HG02884 (cell line): Measurements from ENCODE around the gene UROC1.

Source experiments
- ATAC-seq: cut with Tn5 transposase; IDR thresholded peaks from one replicate; pipeline ENCODE4 v1.9.1; 2021; ENCODE audit warnings: mild to moderate bottlenecking, moderate library complexity; ENCODE audit not compliant: unreplicated experiment

UROC1 gene

DNA sequence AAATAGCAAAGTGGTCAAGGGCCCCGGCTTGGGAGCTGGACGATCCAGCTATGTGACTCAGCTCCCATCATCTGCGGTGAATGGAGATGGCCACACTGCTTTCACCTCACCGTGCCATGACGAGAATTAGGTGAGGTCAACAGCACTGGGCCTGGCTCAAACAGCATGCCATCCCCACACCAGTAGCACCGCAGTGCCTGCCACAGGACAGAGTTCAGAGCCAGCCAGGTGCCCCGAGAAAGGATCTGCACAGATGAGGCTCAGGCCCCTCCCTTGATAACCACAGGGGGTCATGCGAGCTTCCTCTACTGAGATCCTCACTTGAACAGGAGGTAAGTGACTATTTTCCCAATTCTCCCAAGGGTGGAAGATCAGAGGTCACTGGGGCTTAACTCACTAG lies 71.3 kb downstream of the UROC1 start:
- no peak for ATAC-seq

DNA sequence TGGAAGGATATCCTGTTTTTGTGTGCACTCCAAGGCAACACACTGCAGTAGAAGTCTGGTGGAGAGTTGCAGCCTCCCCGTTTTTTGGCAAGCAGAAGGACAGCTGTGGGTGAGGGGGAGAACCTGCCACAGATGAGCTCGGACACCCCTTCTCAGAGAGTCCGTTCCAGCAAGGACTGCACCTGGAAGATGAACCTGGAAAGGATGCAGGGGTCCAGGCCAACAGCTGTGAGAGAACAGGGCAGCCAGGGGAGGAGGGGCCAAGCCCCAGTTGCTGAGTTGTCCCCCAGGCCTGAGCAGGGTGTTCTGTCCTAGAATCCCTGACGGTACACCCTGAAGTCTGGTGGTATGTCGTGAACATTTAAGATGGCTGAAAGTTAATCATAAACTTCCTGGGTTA lies 72.1 kb downstream of the UROC1 start:
- no peak for ATAC-seq

DNA sequence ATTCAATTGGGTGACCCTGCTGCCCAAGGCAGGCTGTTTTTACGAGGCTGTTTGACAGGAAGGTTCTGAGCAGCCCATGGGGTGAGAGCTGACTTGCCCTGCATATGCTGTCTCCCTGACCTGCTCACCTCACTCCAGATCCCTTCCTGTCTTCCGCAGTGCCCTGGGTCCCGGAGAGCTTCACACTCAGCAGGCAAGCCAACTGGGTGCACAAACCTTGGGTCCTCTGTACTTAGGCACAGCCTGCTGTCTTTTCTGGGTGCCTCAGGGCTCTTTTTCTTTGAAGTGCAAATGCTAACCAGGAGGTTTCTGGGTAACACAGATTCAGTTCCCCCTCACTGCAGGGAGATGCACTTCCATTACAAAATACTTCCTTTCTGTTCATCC lies 74.7 kb downstream of the UROC1 start:
- no peak for ATAC-seq

DNA sequence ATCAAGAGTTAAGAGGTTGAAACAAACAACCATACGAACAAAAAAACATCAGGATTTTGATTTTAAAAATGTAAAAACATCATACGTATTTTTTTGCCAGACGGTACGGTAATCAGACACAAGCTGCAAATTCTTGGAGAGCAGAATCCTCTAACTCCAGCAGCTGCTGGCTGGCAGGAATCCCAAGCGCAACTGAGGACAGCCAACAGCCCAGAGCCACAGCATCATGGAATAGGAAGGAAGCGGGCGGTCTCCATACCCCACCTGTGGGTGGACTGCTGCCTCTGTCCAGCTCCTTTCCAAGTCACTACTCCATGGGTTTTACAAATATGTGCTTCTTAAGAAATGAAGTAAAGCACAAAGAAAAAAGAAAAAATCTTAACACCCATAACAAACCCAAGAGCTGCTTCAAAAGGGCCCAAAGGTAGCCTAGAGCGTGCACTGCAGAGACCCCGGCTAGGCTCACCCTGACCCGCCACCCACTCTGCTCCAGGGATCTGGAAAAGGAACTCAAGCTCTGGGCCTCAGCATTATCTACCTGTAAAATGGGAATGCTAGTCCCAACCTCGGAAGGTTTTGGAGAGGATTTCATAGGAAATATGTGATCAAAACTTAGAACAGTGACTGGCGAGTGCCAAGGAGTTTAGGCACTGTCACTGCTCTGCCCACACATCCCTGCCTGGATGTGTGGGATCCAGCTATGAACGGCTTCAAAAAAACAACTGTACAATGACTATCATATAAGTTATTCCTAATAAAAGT lies 75.3 kb downstream of the UROC1 start:
- no peak for ATAC-seq

DNA sequence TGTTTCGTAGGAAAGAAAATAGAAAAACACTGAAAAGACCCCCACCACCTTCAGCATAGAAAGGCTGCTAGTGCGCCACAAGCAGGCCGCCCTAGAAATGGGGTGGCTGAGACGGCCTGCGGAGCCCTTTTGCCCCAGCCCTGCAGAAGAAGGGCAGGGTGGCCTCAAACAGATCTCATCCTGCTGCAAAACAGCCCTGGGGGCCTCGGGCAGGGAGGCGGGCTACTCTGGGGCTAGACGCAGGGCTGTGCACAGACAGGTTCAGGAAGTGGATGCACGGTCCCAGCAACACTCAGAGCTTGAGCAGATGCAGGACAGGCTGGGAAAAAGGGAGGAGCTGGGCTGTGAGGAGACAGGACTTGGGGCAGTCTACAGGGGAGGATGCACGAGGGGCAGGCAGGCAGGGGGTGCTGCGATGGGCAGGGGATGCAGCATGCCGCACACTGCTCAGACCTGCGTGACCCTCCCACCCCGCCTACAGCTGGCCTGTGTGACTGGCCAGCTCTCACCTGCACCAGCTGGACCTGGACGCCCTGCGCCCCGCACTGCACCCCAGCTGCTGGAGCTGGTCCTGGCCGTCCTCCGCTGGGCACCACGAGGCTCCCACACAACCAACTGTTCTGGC lies 76.2 kb downstream of the UROC1 start:
- no peak for ATAC-seq

DNA sequence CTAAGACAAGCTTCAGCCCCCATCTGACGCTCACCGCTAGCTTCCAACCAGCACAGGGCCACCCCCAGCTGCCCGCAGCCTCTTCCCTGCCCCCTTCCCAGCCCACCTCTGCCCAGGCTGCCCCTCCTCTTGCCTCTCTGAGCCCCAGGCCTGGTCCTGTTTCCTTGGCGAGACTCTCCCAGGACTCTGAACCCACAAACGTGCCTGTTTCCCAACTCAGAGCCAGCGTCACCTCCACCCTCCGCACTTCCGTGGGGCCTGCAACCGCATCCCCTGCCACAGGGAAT lies 76.9 kb downstream of the UROC1 start:
- ATAC-seq: no peak

DNA sequence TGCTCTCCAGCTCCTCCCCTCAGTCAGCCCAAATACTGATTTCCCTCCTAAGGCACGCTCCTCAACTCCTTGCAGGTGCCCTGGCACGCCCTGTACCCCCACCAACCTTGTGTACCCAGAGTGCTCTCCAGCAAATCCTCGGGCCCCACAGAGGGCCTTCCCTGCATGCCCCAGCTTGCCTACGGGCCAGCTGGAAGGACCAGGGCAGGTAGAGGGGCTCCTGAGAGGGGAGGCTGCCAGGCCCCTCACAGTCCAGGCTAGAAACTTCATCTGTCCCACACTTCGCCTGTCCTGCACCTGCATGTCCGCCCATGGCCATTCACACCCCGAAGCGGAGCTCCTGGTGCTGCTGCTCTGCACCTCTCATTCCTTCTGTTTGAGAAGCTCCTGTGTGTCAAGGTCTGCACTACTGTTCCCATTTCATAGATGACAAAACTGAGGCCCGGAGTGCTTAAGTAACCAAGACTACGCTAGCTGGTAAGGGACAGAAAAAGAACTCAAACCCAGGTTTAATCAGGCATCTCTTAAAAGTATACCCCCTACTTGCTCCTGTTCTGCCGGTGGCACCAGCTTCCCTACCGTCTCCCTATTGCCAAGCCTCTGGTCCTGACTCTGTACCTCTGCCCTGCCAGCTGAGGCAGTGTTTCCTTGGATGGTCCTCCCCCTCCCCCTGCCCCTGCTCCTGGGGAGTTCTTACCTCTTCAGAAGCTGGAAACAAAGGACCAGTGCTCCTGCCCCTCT lies 77.4 kb downstream of the UROC1 start:
- ATAC-seq: no peak

DNA sequence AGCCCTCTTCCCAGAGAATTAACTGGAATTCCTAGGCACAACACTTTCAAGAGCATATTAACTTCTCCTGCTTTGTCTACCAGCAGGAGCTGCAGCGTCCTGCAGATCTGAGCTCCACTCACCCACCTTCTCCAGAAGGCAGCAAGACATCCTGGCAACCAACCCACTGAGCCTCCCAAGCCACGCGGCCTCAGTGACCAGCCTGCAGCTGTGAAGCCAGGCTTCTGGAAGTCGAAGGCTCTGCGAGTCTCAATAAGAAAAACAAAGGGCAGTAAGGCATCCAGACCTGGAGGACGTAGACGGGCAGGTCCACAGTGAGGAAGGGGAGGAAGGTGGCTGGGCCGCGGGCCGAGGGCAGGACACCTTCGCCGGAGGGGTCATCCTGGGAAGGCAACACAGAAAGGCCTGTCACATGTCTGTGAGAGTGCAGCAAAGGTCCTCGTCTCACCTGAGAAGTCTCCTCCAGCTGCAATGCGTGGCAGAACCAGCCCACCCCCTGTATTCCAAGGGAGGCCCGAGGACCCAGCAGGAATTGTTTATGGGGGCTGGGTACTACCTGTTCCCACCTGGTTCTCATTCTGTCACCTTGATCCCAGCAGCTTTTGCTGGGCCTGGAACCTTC lies 78.1 kb downstream of the UROC1 start:
- no peak for ATAC-seq

DNA sequence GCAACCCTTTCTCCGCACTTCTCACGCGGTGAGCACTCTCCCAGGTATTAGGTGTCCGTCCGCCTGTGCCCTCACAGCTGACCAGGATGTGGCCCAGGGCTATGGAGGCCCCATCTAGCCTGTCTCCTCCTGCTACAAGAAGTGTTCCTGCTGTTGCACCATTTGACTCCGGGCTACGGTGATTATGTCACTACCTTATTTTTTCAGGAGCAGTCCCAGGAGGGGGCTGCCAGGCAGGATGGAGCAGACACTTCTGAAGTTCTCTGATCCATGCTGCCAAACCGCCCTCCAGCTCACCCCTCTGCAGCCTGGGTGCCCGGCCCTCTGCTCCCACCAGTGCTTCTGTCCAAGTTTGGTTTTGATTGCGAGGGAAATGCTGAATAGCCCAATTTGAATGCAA lies 78.8 kb downstream of the UROC1 start:
- no peak for ATAC-seq

DNA sequence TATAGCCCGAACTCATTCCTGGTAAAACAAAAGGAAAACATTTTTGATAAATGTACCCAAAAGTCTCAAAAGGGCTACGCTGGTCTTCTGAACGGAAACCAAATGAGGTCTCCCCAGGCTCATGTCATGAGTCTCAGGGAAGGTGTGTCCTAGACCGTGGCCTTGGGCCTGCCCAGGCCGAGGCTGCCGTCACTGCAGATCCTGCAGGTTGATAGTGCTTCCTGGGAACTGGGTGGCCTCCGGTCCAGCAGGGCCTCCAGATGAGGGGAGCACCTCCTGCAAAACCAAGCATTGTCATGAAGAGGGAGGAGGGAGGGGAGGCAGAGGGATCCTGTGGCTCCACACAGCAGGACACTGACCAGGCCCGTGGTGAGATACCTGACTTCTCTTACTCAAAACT lies 79.4 kb downstream of the UROC1 start:
- no peak for ATAC-seq

DNA sequence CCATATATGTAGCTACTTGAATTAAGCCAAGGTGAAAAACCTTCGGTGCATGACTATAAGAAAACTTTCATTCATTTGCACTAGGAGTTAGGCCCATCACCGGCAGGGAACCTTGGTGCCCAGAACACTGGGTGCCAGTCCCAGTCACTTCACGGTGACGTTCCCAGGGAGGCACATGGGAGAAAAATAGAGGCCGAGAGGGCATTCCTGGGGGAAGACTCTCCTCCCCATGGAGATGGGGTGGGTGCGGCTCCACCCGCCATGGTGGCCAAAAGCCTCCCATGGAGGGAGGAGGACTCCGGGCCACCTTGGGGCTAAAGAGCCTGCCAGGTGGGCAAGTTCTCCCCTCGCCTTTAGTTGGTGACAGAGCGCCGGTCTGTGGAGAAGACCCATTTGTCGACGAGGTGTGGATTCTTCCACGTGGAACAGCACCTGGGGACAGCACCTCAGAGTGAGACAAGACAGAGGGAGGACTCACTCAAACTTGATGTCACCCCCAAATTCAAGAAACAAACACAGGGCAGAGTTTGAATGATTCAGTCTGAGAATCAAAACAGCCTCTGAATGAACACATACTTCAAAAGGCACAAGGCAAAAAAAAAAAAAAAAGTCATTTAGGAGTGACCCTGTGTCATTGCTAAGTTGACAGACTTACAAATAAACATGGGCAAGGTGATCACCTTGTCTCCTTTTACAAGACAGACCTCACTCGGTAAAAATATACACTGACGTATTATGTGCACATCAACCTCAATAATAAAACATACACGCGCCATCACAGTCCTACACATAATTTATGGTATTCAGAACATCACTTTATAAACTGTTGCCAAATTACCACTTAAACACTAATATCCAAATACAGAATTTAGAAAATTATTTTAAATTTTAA lies 80.5 kb downstream of the UROC1 start:
- ATAC-seq: no peak

DNA sequence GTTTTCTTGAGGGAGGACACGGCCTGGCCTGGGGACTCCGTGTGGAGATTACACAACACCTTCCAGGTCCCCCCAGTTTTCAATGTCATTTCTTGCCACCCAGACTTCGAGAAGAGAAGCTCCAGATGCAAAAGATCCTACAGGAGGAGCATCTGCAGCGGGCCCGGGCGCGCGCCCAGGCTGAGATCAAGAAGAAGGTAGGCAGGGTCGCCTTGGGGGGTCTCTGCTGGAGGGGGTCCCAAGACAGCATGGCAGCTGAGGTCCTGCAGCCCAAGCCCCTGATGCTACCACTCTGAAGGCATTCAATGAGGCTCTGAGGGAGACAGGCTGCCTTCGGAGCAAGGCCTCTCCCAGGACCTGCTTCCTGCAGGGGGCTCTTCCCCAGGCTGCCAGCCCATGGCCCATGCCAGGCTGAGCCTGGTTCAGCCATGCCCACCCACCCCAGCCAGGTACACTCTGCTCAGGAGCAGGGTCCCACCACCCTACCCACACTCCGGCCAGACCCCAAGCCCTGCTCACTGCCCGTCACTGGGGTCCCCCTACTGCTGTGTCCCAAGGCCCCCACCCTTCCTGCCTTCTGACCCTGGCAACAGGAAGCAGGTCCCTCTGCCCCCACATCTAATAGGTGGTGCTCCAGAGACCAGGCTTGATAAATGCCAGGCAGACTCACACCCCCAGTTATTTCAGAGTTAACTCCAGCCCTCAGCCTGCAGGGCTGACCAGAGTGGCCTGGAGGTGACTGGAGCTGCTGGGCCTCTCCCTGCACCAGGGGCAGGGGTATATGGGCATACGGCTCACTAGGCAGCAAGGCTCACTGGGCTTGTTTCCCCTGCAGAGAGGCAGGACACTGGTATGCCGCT lies 81.9 kb downstream of the UROC1 start:
- ATAC-seq: no peak

DNA sequence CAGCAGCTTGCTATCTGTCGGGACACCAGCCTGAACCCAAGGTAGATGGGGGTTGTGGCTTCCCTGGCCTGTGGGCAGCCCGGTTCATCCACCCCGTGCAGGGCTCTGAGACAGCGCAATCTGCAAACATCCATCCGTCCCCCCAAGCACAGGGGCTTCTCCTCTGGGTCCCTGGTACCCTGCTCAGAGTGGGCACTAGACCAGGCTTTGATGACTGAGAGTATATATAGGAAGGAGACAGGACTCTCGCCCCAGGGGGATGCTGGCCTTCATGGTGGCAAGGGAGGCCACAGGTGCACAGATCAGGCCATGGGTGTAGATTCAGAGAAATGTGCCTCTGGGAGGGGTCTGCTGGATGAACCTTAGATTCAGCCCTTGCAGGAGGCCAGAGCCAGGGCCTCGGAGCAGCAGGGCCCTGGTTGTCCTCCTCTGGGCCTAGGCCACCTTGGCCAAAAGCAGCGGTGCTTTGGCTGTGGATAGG lies 82.6 kb downstream of the UROC1 start:
- ATAC-seq: no peak

DNA sequence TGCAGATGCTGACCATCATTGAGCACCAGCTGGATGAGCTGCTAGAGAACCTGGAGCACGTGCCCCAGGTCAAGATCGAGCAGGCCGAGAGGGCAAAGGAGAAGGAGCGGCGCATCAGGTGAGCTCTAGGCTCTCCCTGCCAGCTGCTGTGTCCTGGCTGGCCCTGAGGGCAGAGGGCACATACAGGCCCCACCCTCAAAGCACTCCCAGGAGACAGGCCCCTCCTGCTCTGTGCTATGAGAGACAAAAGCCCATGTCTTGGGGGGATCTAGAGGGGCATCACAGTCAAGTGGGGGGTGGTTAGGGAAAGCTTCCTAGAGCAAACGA lies 83.3 kb downstream of the UROC1 start:
- no peak for ATAC-seq

DNA sequence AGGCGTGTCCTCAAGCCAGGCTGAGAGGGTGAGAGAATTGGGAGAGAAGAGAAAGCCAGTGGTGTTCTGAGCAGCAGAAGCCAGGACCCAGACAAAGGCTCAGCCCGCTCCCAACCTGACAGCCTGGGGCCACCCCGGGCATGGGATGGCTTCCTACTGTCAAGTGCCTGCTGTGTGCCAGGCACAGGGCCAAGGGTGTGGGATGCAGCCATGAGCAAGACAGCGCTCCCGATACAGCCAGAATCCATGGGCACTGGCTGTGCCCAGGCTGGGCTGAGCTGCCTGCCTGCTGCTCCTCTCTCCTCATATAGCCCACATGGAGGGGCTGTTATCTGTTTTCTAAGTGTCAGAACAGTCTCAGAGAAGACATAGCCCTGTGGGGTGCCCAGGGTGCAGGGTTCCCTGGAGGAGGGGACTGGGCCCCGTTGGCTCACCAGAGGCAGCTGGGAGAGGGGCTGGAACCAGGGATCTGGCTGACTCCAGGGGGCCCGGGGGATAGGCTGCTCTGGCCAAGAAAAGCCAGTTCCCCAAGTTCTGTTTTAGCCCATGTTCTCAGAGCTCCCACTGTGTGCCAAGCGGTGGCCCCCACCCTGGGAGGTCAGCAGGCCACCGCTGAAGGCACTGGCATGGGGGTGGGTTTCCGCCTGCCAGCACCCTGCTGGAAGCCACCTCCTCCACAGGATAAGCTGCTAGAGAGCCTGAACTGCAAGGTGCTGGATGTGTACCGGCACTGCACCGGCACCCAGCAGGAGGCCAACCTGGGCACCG lies 83.9 kb downstream of the UROC1 start:
- no peak for ATAC-seq

DNA sequence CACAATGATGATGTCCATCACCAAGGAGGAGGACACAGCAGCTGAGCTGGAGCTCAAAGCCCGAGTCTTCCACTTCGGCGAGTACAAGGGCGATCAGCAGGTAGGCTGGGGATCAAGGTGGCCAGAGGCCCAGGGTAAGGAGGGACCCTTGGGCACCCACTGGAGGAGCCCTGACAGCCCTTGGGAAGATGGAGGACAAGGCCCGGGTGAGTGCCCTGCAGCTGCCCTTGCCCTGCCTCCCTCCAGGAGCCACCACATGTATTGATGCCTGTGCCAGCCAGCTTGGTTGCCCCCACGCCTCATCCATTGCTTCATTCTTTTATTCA lies 84.5 kb downstream of the UROC1 start:
- ATAC-seq: no peak

DNA sequence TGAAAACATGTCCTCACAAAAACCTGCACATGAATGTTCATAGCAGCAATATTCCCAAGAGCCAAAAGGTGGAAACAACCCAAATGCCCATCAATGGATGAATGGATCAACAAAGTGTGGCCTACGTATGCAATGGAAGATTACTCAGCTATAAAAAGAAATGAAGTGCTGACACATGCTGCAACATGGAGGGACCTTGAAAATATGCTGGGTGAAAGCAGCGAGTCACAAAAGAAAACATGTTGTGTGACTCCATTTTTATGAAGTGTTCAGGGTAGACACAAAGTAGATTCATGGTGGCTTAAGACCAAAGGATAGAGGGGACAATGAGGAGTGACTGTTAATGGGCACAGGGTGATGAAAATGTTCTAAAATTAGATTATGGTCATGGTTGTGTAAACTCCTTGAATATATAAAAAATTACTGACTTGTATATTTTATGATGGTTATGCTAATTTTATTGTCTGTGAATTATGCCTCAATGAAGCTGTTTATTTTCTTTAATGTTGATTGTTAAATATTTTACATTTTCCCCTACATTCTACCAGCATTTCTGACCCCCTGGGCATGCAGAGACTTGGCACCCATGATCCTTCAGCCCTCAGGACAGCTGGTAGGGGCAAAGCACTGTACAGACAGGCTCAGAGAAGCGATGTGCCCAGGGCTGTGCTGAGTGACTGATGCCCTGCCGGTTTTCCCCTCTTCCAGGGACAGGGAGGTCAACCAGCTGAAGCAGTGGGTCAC lies 85.0 kb downstream of the UROC1 start:
- ATAC-seq: no peak
